C1 segment of cervical spinal cord (tissue), 14 donors: Measurements from ENCODE around the gene ITGB2.

Experiments
- DNase-seq, 14 donors: peaks; one replicate each; lab custom pipeline; 2025; lab: John Stamatoyannopoulos, UW

Gene ITGB2

GRCh38 chr21:44870748-44871495 lies 49.8 kb downstream of the ITGB2 start:
- DNase-seq = peak in 5 of 14 donors; percentile 7 to 45 (median 11)

DNA sequence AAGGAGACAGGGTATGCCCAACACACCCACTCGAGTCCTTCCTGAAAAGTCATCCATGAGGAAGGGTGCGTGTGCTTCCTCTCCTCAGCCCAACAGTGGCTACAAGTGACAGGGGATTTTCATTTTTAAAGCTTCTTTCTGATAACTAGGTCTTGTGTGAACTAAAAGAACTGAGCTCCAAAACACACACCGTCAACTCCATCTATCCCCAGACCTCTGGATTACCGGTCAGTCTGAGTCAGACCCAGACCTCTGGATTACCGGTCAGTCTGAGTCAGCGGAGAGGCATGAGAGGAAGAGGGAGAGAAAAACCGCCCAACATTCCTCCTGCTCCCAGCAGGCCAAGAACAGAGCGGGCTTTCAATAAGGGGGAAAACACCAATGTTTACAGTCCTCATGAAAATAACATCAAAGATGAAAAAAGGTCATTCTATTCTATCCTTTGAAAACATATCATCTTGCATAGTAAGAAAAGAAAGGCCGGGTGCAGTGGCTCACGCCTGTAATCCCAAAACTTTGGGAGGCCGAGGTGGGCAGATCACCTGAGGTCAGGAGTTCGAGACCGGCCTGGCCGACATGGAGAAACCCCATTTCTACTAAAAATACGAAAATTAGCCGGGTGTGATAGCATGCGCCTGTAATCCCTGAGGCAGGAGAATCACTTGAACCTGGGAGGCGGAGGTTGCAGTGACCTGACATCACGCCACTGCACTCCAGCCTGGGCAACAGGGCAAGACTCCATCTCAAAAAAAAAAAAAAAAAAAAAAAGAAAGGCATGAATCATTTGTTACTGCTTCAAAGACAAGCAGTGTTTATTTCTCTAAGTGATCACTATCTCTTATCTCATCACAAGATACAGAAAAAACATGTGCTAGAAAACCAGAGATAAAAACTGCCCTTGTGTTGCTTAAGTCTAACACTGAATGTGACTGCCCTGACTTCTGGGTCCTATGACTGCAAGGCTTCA lies 50.6 kb downstream of the ITGB2 start:
- DNase-seq = peak in 2 of 14 donors; percentile 50 to 71

GRCh38 chr21:44868707-44869106 lies 52.0 kb downstream of the ITGB2 start:
- no peak for DNase-seq

DNA sequence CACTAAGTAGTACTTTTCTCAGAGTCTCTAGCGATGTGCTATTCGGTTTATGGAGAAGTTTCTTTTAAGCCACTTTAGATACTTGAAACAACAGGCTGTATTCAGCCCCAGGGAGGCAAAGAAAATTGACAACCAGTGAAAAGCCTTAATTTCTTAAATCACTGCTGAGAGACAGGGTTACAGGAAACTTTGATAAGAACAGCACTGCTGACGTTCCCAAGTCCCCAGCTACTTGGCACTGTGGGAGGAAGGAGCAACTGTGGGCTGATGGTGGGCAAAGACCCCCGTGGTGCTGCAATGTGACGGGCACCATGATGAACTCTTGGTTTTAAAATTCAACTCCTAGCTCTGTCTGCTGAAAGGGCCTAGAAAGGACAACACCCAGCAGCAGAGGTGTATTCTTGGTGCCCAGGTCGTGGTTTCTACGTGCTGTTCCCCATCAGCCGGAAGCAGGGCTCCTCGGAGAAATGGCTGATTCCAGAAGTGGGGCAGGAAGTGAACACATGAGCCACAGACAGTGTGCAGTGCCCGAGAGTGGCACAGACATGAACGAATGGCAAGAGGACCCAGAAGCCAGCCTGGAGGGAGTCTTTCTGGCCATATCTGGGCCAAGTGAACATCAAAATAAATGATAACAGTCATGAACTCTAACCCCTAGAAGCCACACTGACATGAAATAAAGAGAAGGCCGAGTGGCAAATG lies 52.5 kb downstream of the ITGB2 start:
- no peak for DNase-seq

DNA sequence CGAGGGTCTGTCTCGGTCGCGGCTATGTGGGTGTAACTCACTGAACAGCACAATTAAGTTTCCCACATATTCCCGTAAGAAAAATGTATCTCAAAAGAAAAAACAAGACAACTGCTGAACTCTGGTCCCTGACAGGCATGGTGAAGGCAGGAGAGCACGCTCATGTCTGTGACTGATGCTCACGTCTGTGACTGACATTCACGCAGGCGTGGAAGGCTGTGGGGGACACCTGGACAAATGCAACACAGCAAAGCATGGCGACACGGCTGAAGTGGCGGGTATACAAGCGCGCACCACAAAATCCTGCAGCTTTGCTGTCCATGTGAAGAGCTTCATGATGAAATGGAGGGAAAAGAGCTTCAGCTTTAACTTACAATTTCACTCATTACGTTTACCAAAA lies 53.2 kb downstream of the ITGB2 start:
- DNase-seq = no peak

- DNase-seq = no peak
Observed at GRCh38 chr21:44866780-44867179, 53.9 kb downstream of the ITGB2 start.

GRCh38 chr21:44865561-44866280 lies 55.0 kb downstream of the ITGB2 start:
- DNase-seq = peak in 2 of 14 donors; percentile 5 to 23

DNA sequence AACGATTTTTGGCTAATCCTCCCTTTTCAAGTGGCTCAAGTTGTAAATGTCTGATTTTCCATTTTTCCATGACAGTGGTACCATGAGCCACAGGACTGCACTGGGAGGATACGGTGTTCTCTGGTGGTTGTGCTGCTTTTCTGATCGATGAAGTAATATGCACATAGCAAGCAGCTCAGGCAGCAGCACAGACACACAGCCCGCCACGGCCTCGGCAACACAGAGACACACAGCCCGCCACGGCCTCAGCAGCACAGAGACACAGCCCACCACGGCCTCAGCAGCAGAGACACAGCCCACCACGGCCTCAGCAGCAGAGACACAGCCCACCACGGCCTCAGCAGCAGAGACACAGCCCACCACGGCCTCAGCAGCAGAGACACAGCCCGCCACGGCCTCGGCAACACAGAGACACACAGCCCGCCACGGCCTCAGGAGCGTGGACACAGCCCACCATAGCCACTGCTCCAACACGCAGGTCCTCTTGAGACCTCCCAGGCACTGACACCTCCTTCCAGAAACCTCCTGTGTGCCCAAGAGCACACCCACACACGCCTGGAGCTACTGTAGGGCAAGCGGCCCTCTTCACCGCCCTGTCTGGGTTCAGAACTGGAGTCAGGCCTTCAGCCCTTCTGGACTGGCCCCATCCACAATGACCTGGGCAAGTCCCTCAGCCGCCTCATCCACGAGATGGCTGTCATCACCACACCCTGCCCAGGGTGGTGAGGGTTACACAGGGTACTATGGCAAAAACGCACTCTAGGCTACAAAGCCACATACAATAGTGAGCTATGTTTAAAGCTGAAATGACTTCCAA lies 57.6 kb downstream of the ITGB2 start:
- DNase-seq = no peak

DNA sequence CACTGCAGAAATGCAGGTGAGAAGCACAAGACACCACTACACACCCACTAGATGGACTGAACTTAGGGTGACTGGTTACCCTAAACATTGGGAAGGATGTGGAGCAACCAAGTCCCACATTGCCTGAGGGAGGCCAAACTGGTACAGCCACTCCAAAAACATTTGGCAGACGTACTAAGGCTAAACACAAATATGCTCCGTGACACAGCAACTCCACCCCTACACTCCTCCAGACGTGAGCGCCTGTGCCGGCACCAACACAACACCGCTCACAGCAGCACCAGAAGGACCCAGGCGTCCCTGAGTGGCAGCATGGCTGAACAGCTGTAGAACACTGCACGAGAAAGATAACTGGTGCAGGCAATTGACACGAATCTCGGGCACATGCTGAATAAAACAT lies 61.9 kb downstream of the ITGB2 start:
- DNase-seq = no peak

GRCh38 chr21:44858291-44858690 lies 62.4 kb downstream of the ITGB2 start:
- no peak for DNase-seq

GRCh38 chr21:44857127-44857892 lies 63.4 kb downstream of the ITGB2 start:
- DNase-seq = no peak

DNA sequence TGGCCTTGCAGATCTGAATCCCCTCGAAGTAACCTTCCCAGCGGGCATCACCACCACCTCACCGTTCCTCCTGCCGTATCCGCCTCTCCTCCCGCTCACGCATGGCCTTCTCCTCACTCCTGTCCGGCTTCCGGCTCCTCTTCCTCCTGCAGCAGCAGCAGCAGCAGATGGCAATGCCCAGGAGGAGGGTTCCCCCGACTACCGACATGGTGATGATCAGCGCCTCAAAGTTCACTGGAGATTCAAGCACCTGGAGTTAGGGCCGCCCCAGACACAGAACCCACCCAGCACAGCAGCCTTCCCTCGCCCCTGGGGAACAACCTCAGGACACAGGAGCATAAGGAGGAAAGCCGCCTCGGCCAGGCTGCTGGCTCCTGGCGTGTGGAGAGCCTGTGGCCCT lies 64.6 kb downstream of the ITGB2 start:
- DNase-seq = no peak

DNA sequence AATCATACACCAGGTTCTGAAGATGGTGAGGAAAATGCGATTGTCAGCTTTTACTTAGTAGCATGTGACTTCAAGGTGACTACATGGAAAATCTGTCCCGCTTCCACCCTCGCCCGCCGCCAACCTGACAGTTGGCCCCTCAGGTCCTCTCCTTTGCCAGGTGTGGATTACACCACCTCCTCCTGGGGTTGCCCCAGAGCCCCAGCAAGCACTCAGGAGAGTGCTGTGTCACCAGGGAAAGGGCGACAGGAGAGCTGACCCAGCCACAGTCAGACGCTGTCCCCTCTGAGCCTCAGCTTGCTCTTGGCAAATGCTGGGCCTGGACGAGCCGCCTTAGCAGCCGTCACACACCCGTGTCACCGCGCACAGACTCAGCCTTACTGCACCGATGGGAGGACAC lies 65.1 kb downstream of the ITGB2 start:
- no peak for DNase-seq

- DNase-seq = no peak
Observed at GRCh38 chr21:44854664-44855446, 65.8 kb downstream of the ITGB2 start.

- DNase-seq = no peak
Observed at GRCh38 chr21:44854391-44854663, 66.4 kb downstream of the ITGB2 start.

GRCh38 chr21:44853601-44854390 lies 66.9 kb downstream of the ITGB2 start:
- no peak for DNase-seq

DNA sequence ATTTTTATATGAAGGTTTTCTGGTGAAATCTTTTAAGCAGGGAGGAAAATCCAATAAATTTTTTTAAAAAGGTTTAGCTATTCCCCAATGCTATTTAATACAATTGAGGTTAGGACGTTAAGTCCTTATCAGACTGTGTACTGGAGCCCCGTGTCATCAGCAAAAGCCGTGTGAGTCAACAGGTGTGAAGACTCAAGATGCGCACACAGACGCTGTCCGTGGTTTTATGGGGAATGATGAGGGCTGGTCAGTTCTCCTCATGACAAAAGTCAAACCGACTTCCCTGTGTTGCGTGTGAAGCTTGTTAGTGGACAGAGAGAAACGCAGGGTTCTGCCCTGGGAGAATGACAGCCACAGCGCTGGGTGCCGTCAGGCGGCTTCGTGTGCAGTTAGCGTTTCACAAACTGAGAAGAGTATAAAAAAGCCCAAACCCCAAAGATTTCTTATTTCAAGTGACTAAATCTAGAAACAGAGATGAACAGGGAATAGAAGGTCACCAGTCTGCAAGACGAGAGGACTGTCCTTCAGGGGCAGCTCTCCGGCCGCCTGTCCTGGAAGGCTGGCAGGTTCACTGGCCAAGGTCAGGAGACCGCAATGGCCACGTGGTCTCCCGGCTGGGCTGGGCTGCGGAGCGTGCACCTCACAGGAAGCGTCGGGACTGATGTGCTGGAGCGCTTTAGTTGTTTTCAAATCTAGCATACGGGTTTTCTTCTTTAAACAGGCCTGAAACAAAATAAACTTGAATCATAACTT lies 69.6 kb downstream of the ITGB2 start:
- DNase-seq = no peak
